CD4-positive, alpha-beta T cell treated with Interleukin-17A for 4 hours (primary cell): Measurements from ENCODE around the gene OTUB2.

Experiments
- DNase-seq: peaks from one replicate; pipeline ENCODE4 v3.0.0-alpha.2; 2020; ENCODE audit warnings: mixed read lengths

The OTUB2 gene

DNA sequence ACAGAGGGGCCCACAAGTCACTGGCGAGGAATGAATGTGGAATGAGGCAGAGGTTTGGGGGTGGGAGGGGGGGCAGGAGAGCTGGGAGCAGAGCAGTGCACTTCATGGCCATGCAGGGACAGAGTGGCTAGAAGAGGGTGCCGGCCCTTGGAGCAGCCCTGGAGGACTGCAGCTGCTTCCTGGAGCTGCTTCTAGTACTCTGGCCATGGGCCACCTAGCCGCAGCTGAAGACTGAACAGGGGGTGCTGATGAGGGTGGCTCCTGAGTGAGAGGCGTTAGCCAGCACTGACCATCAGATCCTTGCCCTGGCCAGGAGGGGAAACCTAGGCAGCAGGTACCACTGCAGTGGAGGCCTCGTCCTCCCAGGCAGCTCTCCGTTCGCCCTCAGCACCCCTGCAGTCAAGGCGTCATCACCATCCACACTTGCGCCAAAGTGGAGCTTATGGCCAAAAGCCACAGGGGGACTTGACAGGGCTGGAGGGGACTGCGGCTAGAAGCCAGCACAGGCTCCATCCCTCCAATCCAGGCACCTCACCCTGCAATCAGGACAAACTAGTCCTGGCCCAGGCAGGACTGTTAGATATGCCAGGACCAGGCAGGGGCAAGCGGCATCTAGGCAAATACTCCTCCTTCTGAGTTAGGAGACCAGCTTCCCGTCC is 16.4 kb downstream of the OTUB2 start:
- DNase-seq: no peak

DNA sequence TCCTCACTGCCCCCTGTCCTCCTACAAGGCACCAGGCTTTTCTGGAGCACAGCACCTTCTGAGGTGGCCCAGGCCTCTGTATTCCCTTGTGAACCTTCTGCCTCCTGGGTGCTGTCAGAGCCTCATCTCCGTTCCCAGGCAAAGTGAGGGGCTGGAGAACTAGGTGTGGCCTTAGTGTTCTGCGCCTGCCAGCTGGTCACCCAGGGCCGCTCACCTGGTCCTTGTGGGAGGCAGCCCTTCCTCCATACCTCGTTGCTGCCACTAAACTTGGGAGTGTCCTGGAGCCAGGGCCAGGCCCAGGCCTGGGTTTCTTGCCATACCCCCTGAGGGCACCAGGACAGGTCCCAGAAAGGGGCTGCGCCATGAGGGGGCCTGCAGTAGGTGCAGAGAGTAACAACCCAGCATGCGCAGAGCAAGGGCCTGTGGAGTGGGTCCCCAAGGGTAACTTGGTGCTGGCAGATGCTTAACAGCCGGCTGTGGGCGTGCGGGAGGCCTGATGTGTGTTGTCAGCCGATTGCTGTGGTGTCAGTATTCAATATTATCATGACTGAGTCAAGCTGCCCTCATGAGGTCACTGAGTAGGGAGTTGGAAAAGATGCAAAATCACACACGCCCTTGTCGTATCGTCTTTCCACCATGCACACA is 17.1 kb downstream of the OTUB2 start:
- no peak for DNase-seq

DNA sequence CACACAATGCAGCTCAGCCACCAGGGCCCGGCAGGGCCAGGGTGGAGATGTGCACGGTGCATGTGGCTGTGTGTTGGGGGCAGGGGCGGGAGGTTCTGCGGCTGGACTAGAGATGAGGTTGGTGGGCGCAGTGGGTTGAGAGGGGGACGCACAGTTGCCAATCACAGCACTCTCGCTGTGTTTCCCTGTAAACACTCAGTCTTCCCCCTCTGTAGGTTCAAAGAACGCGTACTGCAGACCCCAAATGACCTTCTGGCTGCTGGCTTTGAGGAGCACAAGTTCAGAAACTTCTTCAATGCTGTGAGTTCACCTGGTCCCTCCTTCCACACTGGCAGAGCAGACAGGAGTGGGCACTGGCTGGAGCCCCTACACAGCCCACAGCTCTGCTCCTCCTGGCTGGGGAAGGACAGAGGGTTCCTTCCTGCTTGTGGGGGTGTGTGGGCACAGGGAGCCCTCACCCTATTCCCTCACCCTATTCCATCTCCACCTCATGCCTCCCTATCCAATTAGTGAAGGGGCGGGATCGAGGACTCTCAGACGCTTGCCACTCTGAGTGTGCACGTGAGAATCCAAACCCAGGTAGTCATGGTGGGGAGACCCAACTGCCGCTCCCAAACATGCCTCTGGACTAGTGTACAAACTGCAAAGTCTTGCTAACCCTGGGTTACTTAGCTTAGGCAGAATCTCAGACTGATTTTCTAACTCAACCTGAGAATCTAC is 17.8 kb downstream of the OTUB2 start:
- no peak for DNase-seq

- DNase-seq: no peak
Observed at GRCh38 chr14:94044476-94045091, 18.4 kb downstream of the OTUB2 start.

DNA sequence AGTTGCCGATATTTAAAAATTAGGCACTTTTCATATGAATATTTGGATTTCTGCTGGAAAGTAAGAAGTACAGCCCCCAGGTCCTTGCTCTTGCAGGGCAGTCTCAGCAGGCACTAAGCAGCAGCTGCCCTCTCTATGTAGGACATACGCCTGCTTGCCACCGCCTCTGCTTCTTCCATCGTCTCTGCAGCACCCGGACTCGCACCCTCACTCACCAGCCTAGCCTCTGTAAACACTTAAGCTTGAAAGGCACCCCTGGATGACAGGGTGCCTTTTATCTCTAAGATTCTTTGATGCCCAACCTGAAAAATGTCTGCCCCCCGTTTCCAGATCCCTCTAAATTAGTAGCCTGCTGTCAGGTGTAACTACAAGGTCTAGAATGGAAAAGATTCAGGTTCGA is 19.0 kb downstream of the OTUB2 start:
- no peak for DNase-seq

- DNase-seq: no peak
Observed at GRCh38 chr14:94045563-94046345, 19.6 kb downstream of the OTUB2 start.

GRCh38 chr14:94046696-94047250 is 20.6 kb downstream of the OTUB2 start:
- DNase-seq: no peak

- no peak for DNase-seq
Observed at GRCh38 chr14:94047581-94047980, 21.4 kb downstream of the OTUB2 start.

DNA sequence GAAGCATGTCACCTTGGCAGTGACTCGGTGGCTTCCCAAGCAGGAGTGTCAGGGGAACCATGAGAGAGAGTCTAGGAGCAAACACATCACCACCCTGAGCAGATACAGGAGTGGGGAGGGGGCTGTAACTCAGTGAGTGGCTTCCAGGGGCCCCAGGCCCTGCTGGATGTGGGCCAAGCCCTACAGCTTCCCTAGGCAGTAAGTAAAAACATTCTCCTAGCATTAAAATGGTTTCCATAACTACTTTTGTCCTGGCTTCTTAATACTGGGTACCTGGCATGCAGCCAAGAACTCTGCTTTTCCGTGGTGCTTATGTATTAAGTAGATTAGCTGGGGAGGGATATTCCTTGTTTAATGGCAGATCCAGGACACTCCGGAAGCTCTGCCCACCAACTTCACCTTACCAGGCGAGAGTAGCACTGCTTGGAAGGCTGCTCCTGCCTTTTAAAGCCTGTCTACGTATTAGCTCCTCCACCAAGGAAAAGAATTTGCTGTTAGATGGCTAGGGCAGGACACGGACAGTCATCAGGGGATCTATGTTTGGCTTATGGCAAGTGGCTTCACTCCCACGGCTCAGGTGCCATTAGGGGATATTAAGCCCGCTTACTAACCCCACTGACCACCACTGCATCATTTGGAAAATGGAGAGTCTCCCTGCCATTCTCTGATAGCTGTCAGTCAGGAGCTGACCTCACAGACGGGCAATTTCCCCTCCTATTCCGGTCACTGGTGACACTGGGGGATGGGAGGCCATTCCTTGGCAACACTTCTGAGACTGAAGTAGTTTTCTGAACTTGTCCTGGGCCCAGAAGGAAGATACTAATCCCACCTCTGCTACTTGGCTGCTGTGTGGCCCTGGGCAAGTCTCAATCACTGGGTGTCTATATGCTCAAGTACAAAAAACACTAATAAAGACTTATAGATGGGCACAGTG is 22.8 kb downstream of the OTUB2 start:
- no peak for DNase-seq

DNA sequence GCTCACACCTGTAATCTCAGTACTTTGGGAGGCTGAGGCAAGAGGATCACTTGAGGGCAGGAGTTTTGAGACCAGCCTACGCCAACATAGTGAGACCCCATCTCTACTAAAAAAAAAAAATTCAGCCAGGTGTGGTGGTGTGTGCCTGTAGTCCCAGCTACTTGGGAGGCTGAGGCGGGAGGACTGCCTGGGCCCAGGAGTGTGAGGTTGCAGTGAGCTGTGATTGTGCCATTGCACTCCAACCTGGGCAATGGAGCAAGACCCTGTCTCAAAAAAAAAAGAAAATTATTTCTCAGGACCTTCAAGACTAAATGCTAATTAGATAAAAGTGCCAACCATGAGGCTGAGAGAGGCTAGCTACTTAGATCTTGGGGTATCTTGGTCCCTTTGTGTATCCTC is 23.5 kb downstream of the OTUB2 start:
- no peak for DNase-seq

DNA sequence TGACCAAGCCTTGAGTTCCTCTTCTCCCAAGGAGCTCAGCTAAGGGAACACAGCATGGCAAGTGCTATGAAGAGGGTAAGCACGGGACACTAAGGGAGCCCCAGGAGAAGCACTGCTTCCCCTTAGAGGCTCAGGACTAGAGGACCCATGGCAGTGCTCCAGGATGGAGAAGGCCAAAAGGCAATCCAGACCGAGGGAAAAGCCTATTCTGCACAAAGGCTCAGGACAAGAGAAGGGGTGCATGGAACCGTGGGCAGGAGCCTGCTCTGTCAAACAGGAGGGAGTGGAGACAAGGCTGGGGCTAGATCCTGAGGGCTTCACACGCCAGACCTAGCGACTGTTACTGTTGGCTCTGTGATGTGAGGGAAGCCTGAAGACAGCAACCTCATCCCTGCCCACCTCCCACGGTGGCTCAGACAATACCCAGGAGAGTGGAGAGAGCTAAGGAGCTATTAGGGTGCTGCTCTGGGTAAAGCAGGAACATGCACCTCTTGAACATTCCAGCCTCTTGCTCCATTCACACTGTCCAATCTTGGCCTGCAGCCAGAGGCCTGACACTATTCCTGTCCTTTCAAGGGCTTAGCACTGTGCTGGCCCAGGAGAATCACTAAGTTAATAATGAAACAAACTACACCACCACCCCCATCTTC is 24.2 kb downstream of the OTUB2 start:
- no peak for DNase-seq

GRCh38 chr14:94051115-94051514 is 25.0 kb downstream of the OTUB2 start:
- no peak for DNase-seq

DNA sequence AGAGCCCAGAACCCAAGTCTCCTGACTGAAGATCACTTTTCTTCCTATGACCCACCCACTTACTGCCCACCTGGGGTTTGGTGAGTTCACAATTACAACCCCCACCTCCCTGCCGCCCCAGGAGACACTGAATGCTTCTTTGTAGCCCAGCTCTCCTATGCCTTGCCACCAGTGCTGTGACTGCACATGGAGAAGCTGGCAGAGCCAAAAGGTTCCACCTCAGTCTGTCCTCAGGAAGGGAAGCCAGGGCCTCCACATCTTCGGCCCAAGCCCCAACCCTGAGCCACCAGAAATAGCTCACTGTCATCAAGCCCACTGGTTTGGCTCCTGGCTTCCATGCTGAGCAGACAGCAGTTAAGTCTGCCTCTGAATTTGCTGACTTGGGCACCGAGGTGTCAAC is 25.6 kb downstream of the OTUB2 start:
- DNase-seq: no peak

DNA sequence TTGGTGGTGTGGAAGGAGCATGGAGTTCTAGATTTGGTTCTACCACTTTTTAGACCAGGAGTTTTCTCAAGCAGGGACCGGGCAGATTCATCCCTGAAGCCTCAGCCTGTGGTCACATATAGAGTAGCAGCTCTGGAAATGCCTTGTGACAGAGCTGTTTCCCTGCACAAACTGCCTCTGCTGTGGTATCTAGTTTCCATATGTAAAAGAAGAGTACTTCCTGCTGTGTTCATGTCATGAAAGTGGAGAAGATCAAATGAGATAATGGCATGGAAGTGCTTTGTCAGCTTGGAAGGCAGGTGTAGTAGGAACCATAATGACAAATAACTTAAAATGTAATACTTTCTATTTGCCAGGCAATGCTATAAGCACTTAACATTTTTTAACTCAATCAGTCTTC is 26.1 kb downstream of the OTUB2 start:
- DNase-seq: no peak

GRCh38 chr14:94052662-94053061 is 26.5 kb downstream of the OTUB2 start:
- DNase-seq: no peak

DNA sequence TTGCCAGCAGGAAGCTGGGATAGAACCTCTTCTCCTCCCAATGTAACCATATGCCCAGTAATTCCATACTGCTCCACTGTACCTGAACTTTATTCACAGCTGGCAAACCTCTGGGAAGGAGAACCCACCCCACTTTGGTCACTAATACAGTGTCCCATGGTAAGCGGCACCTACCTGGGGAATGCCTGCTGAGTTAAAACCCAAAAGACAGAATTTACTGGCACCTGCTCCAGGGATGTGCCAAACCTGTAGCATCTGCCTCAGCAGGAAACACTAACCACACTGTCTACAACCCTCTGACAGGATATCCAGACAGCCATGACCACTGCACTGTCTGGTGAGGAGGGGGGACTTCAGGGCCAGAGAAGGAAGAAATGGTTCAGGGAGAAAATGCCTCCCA is 28.3 kb downstream of the OTUB2 start:
- no peak for DNase-seq

DNA sequence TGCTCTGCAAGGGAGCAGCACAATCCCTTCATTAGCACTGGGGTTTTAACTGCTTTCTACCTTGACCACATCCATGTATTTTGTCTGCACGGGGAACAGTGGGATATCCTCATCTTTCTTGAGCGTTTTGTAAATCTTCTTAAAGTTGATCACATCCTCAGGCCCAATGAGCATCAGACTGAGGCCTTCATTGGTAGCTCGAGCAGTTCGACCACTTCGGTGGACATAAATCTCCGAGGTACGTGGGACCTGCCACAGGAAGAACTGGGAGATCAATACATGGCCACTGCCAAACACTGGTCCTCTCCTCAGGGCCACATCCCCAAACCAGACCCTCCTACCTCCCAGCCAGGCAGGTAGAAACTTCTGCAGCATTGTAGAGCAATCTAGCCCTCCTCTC is 28.8 kb downstream of the OTUB2 start:
- no peak for DNase-seq

- DNase-seq: no peak
Observed at GRCh38 chr14:94056579-94057308, 30.6 kb downstream of the OTUB2 start.

GRCh38 chr14:94058128-94058673 is 32.1 kb downstream of the OTUB2 start:
- no peak for DNase-seq

- DNase-seq: no peak
Observed at GRCh38 chr14:94058674-94059138, 32.6 kb downstream of the OTUB2 start.
